ENCODE results near the gene ACAN. TPM values are rescaled to one million over a fixed set of nuclear protein-coding genes. Genes with fewer than 3 reads are reported as not detected.

Gene ACAN
- total and polyA plus RNA-seq, 3 experiments from 2014 or later, result not detected

DNA sequence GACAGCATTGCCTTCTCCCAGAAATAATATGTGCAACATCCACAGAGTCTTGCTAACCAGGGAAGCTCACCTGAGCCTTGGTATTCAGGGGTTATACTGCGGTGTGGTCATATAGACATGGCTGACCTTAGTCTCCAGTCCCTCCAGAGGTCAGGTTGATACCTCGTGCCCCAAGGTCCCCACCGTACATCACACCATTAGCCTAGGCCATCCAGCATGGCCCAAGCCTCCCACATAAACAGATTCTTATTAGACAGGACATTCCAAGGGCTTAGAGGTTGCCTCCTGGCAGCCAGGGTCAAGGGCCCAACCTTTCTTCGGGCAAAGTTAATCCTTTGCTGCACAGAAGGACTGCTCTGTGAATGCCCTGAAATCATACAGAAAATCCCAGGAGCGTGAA is 18.8 kb downstream of the ACAN start:
- Mint-ChIP-seq H3K27ac (no peak overlapping the region), H3K4me1 (no peaks in the 10 kb centered on the region), H3K27me3 (peaks cover 18 to 41% of the 10 kb centered on the region in 2 donors), H3K4me3 (no peak overlapping the region), H3K9me3 (no peaks in the 10 kb centered on the region), H3K36me3 (no peaks in the 10 kb centered on the region)
- POLR2A ChIA-PET, result no interaction called here
- Histone ChIP-seq H3K36me3 (ENCODE audit: insufficient read depth, low read length) (no peaks in the 10 kb centered on the region), H3K27ac (ENCODE audit: low read depth, low read length) (no peak overlapping the region), H3K4me3 (ENCODE audit: low read length) (no peak overlapping the region), H3K27me3 (ENCODE audit: insufficient read depth, low read length, poor library complexity, severe bottlenecking) (no peaks in the 10 kb centered on the region), H3K4me1 (ENCODE audit: insufficient read depth, low read length) (no peaks in the 10 kb centered on the region), H3K9me3 (ENCODE audit: low read length) (no peaks in the 10 kb centered on the region)
- DNase-seq, result no peak
- CTCF ChIA-PET, result no interaction called here

- no peak for DNase-seq
- Mint-ChIP-seq H3K4me1 (no peaks in the 10 kb centered on the region), H3K27me3 (peaks cover 8% of the 10 kb centered on the region in 2 donors), H3K27ac (peak overlapping the region in 1 of 8 donors; percentile 47), H3K36me3 (no peaks in the 10 kb centered on the region), H3K9me3 (no peaks in the 10 kb centered on the region), H3K4me3 (no peak overlapping the region)
- Histone ChIP-seq H3K27me3 (ENCODE audit: insufficient read depth, low read length, poor library complexity, severe bottlenecking) (no peaks in the 10 kb centered on the region), H3K4me1 (ENCODE audit: insufficient read depth, low read length) (no peaks in the 10 kb centered on the region), H3K4me3 (ENCODE audit: low read length) (no peak overlapping the region), H3K36me3 (ENCODE audit: insufficient read depth, low read length) (no peaks in the 10 kb centered on the region), H3K9me3 (ENCODE audit: low read length) (no peaks in the 10 kb centered on the region), H3K27ac (ENCODE audit: low read depth, low read length) (no peak overlapping the region)
- ChIA-PET CTCF (no interaction called here), POLR2A (no interaction called here)
Observed at GRCh38 chr15:88828791-88829190, 25.6 kb downstream of the ACAN start.

DNA sequence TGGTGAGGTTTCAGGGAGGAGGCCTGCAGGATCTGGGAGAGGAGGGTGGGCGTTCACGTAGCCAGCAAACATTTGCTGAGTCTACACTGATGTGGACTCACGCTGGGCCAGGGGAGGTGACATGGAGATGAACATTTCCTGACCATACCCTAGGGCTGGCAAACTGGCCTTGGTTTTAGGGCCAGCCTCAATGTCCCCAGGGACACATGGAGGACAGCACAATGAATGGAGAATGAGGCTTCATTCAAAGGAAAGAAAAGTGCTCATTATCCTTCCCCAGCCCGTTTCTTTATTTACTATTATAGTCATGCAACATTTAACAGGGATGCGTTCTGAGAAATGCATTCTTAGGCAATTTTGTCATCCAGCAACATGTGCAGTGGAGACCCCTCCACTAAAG is 26.8 kb downstream of the ACAN start:
- no peak for DNase-seq
- Histone ChIP-seq H3K4me1 (ENCODE audit: insufficient read depth, low read length) (no peaks in the 10 kb centered on the region), H3K27ac (ENCODE audit: low read depth, low read length) (no peak overlapping the region), H3K27me3 (ENCODE audit: insufficient read depth, low read length, poor library complexity, severe bottlenecking) (no peaks in the 10 kb centered on the region), H3K9me3 (ENCODE audit: low read length) (no peaks in the 10 kb centered on the region), H3K36me3 (ENCODE audit: insufficient read depth, low read length) (no peaks in the 10 kb centered on the region), H3K4me3 (ENCODE audit: low read length) (no peak overlapping the region)
- Mint-ChIP-seq H3K4me3 (no peak overlapping the region), H3K4me1 (peaks cover 3 to 8% (median 5%) of the 10 kb centered on the region in 3 donors), H3K36me3 (no peaks in the 10 kb centered on the region), H3K27me3 (peaks cover 4 to 5% of the 10 kb centered on the region in 2 donors), H3K27ac (no peak overlapping the region), H3K9me3 (no peaks in the 10 kb centered on the region)
- ChIA-PET CTCF (no interaction called here), POLR2A (no interaction called here)

- Histone ChIP-seq H3K27ac (ENCODE audit: low read depth, low read length) (no peak overlapping the region), H3K36me3 (ENCODE audit: insufficient read depth, low read length) (no peaks in the 10 kb centered on the region), H3K4me1 (ENCODE audit: insufficient read depth, low read length) (no peaks in the 10 kb centered on the region), H3K9me3 (ENCODE audit: low read length) (no peaks in the 10 kb centered on the region), H3K4me3 (ENCODE audit: low read length) (no peak overlapping the region), H3K27me3 (ENCODE audit: insufficient read depth, low read length, poor library complexity, severe bottlenecking) (no peaks in the 10 kb centered on the region)
- H3K27me3 Mint-ChIP-seq, result peaks cover 0 to 2% of the 10 kb centered on the region in 2 donors
- no peak overlapping the region for H3K27ac Mint-ChIP-seq
- H3K4me1 Mint-ChIP-seq, result peaks cover 3 to 8% (median 5%) of the 10 kb centered on the region in 3 donors
- ChIA-PET CTCF (interaction anchor here (1.0 kb wide), 1 partner anchor 17 kb away, joined by 3 read pairs; no protein-coding TSS in a partner anchor), POLR2A (no interaction called here)
- DNase-seq, result no peak
- H3K36me3 Mint-ChIP-seq, result no peaks in the 10 kb centered on the region
- no peaks in the 10 kb centered on the region for H3K9me3 Mint-ChIP-seq
- H3K4me3 Mint-ChIP-seq, result no peak overlapping the region
Observed at GRCh38 chr15:88832820-88833730, 29.8 kb downstream of the ACAN start.

GRCh38 chr15:88833731-88834100 is 30.5 kb downstream of the ACAN start:
- Histone ChIP-seq H3K4me1 (ENCODE audit: insufficient read depth, low read length) (no peaks in the 10 kb centered on the region), H3K9me3 (ENCODE audit: low read length) (no peaks in the 10 kb centered on the region), H3K4me3 (ENCODE audit: low read length) (no peak overlapping the region), H3K27ac (ENCODE audit: low read depth, low read length) (no peak overlapping the region), H3K36me3 (ENCODE audit: insufficient read depth, low read length) (no peaks in the 10 kb centered on the region), H3K27me3 (ENCODE audit: insufficient read depth, low read length, poor library complexity, severe bottlenecking) (no peaks in the 10 kb centered on the region)
- no peak for DNase-seq
- CTCF ChIA-PET, result interaction anchor here (1.0 kb wide), 1 partner anchor 16 kb away, joined by 3 read pairs; no protein-coding TSS in a partner anchor
- Mint-ChIP-seq H3K9me3 (no peaks in the 10 kb centered on the region), H3K4me1 (peaks cover 3 to 8% (median 5%) of the 10 kb centered on the region in 3 donors), H3K27me3 (peaks cover 0 to 2% of the 10 kb centered on the region in 2 donors), H3K4me3 (no peak overlapping the region), H3K27ac (peak overlapping the region in 1 of 8 donors; percentile 1), H3K36me3 (no peaks in the 10 kb centered on the region)
- POLR2A ChIA-PET, result no interaction called here

- Mint-ChIP-seq H3K4me3 (peak overlapping the region in 1 of 7 donors; percentile 17), H3K27me3 (peaks cover 2 to 3% of the 10 kb centered on the region in 2 donors)
- POLR2A ChIA-PET, result no interaction called here
Observed at GRCh38 chr15:88834211-88834812, 31.1 kb downstream of the ACAN start.

DNA sequence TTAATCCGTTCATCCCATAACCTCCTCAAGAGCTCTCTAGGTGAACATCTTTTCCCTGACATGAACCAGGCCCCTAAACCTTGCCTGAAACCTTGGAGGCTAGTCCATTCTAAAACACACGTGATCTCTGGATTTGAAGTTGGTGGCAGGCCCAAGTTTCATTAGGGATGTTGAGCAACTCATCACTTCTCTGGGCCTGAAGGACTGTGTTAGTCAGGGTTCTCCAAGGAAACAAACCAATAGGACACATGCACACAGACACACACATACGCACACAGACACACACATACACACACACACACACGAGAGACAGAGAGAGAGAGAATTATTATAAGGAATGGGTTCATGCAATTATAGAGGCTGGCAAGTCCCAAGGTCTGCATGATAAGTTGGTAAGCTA is 31.9 kb downstream of the ACAN start:
- Mint-ChIP-seq H3K36me3 (no peaks in the 10 kb centered on the region), H3K27me3 (peaks cover 2 to 5% of the 10 kb centered on the region in 2 donors), H3K4me3 (no peak overlapping the region), H3K9me3 (no peaks in the 10 kb centered on the region), H3K4me1 (peaks cover 3 to 8% (median 5%) of the 10 kb centered on the region in 3 donors), H3K27ac (no peak overlapping the region)
- Histone ChIP-seq H3K27ac (ENCODE audit: low read depth, low read length) (no peak overlapping the region), H3K4me1 (ENCODE audit: insufficient read depth, low read length) (no peaks in the 10 kb centered on the region), H3K9me3 (ENCODE audit: low read length) (no peaks in the 10 kb centered on the region), H3K36me3 (ENCODE audit: insufficient read depth, low read length) (no peaks in the 10 kb centered on the region), H3K4me3 (ENCODE audit: low read length) (no peak overlapping the region), H3K27me3 (ENCODE audit: insufficient read depth, low read length, poor library complexity, severe bottlenecking) (no peaks in the 10 kb centered on the region)
- ChIA-PET CTCF (interaction anchor here (0.9 kb wide), 1 partner anchor 211 kb away, joined by 5 read pairs; no protein-coding TSS in a partner anchor), POLR2A (interaction anchor here (0.6 kb wide), 1 partner anchor 204 kb away, joined by 3 read pairs; no protein-coding TSS in a partner anchor)
- no peak for DNase-seq

More at GRCh38 chr15:88834211-88834812, 31.1 kb downstream of the ACAN start:
- CTCF ChIA-PET, result interaction anchor here (0.9 kb wide), 1 partner anchor 210 kb away, joined by 5 read pairs; no protein-coding TSS in a partner anchor
- H3K36me3 ChIP-seq (ENCODE audit: insufficient read depth, low read length), result no peaks in the 10 kb centered on the region
- no peaks in the 10 kb centered on the region for H3K36me3 Mint-ChIP-seq
- H3K27me3 ChIP-seq (ENCODE audit: insufficient read depth, low read length, poor library complexity, severe bottlenecking), result no peaks in the 10 kb centered on the region
- peak overlapping the region in 3 of 8 donors; percentile 1 to 24 (median 22) for H3K27ac Mint-ChIP-seq
- H3K4me1 ChIP-seq (ENCODE audit: insufficient read depth, low read length), result no peaks in the 10 kb centered on the region
- no peaks in the 10 kb centered on the region for H3K9me3 Mint-ChIP-seq
- H3K9me3 ChIP-seq (ENCODE audit: low read length), result no peaks in the 10 kb centered on the region
- peaks cover 3 to 8% (median 5%) of the 10 kb centered on the region in 3 donors for H3K4me1 Mint-ChIP-seq
- DNase-seq, result peak; percentile 10 to 56 (median 10)
- H3K4me3 ChIP-seq (ENCODE audit: low read length), result no peak overlapping the region
- no peak overlapping the region for H3K27ac ChIP-seq (ENCODE audit: low read depth, low read length)

DNA sequence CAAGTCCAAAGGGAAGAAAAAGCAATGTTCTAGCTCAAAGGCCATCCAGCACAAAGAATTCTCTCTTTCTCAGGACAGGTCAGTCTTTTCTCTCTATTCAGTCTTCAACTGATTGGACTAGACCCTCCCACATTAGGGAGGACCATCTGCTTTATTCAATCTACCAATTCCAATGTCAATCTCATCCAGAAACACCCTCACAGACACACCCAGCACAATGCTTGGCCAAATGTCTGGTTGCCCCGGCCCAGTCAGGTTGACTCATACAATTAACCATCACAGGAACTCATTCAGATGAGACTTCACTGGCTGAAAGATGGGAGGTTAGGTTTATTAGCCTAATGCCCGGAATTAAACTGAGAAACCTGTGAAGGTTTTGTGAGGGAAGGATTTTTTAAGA is 32.4 kb downstream of the ACAN start:
- H3K9me3 ChIP-seq (ENCODE audit: low read length), result no peaks in the 10 kb centered on the region
- H3K27me3 Mint-ChIP-seq, result peaks cover 2 to 5% of the 10 kb centered on the region in 2 donors
- ChIA-PET CTCF (no interaction called here), POLR2A (interaction anchor here (0.6 kb wide), 1 partner anchor 204 kb away, joined by 3 read pairs; no protein-coding TSS in a partner anchor)
- H3K36me3 Mint-ChIP-seq, result no peaks in the 10 kb centered on the region
- no peaks in the 10 kb centered on the region for H3K36me3 ChIP-seq (ENCODE audit: insufficient read depth, low read length)
- no peak overlapping the region for H3K4me3 Mint-ChIP-seq
- no peaks in the 10 kb centered on the region for H3K27me3 ChIP-seq (ENCODE audit: insufficient read depth, low read length, poor library complexity, severe bottlenecking)
- H3K4me1 Mint-ChIP-seq, result peaks cover 3 to 8% (median 5%) of the 10 kb centered on the region in 3 donors
- no peak for DNase-seq
- no peaks in the 10 kb centered on the region for H3K9me3 Mint-ChIP-seq
- no peak overlapping the region for H3K4me3 ChIP-seq (ENCODE audit: low read length)
- peak overlapping the region in 1 of 8 donors; percentile 4 for H3K27ac Mint-ChIP-seq
- no peak overlapping the region for H3K27ac ChIP-seq (ENCODE audit: low read depth, low read length)
- no peaks in the 10 kb centered on the region for H3K4me1 ChIP-seq (ENCODE audit: insufficient read depth, low read length)
